ENCODE measurements around the gene PIGP. TPM values are rescaled to one million over a fixed set of nuclear protein-coding genes. Genes with fewer than 3 reads are reported as not detected.

Gene PIGP
- polyA plus RNA-seq, 3 donors: 8.8 to 17.6 (median 10.6) TPM

DNA sequence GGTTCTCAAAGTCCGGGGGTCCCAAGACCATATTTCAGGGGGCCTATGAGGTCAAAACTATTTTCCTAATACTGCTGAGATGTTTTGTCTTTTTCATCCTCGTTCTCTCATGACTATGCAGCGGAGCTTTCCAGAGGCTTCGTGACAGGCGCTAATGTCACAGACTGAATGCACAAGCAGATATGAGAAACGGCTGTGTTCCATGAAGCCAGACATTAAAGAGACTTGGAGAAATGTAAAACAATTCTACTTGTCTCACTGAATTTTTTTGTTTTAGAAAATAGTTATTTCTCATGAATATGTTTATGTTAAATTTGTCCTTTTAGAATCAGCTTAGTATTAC lies 10.3 kb downstream of the PIGP start:
- H3K4me2 ChIP-seq (replicated peaks; ENCODE audit: extremely low read depth, low read length, poor library complexity, severe bottlenecking): no peak overlapping the region
- H3K9me3 ChIP-seq (replicated peaks in 1 of 2; ENCODE audit: control insufficient read depth in 1 of 2, insufficient read depth in 1 of 2, low read length in 2 of 2): no peaks in the 10 kb centered on the region
- H4K20me1 ChIP-seq (ENCODE audit: insufficient read depth, low read length): no peaks in the 10 kb centered on the region
- no peak overlapping the region for H3K27ac ChIP-seq (ENCODE audit: low read depth in 1 of 2, low read length in 2 of 2)
- intact Hi-C loops (cut with micrococcal nuclease): no loop called here
- no peak overlapping the region for H3K4me3 Mint-ChIP-seq
- no peaks in the 10 kb centered on the region for H3K27me3 ChIP-seq (ENCODE audit: control insufficient read depth in 2 of 2, insufficient read depth in 2 of 2, low read length in 2 of 2)
- 95% methylated on average over 5 of the region's 6 CpGs for WGBS (ENCODE audit: insufficient coverage)
- H3K27ac Mint-ChIP-seq: no peak overlapping the region
- H3K27me3 Mint-ChIP-seq (ENCODE audit: low read depth in 3 of 3): peaks cover 0 to 2% (median 1%) of the 10 kb centered on the region in 3 donors
- H3K4me1 ChIP-seq (ENCODE audit: control insufficient read depth in 1 of 2, insufficient read depth in 2 of 2, low read length in 2 of 2): no peaks in the 10 kb centered on the region
- H3K36me3 ChIP-seq (replicated peaks in 1 of 2; ENCODE audit: control insufficient read depth in 1 of 2, insufficient read depth in 2 of 2, low read length in 2 of 2): peaks cover 3 to 14% of the 10 kb centered on the region in 2 donors
- H3K36me3 Mint-ChIP-seq: peaks cover 10 to 15% of the 10 kb centered on the region in 2 donors
- H3K79me2 ChIP-seq (ENCODE audit: insufficient read depth, low read length): no peaks in the 10 kb centered on the region
- H3K4me1 Mint-ChIP-seq: no peaks in the 10 kb centered on the region
- TF ChIP-seq, protein P1, sequence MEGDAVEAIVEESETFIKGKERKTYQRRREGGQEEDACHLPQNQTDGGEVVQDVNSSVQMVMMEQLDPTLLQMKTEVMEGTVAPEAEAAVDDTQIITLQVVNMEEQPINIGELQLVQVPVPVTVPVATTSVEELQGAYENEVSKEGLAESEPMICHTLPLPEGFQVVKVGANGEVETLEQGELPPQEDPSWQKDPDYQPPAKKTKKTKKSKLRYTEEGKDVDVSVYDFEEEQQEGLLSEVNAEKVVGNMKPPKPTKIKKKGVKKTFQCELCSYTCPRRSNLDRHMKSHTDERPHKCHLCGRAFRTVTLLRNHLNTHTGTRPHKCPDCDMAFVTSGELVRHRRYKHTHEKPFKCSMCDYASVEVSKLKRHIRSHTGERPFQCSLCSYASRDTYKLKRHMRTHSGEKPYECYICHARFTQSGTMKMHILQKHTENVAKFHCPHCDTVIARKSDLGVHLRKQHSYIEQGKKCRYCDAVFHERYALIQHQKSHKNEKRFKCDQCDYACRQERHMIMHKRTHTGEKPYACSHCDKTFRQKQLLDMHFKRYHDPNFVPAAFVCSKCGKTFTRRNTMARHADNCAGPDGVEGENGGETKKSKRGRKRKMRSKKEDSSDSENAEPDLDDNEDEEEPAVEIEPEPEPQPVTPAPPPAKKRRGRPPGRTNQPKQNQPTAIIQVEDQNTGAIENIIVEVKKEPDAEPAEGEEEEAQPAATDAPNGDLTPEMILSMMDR (IDR thresholded peaks at IDR 0.05): no peak
- H3K4me3 ChIP-seq (replicated peaks in 1 of 3; ENCODE audit: low read depth in 2 of 3, low read length in 3 of 3): no peak overlapping the region
- H3K9me3 Mint-ChIP-seq: peaks cover 0 to 11% (median 0%) of the 10 kb centered on the region in 7 donors
- H2AFZ ChIP-seq (ENCODE audit: insufficient read depth, low read depth, low read length, poor library complexity, severe bottlenecking): no peak overlapping the region
- no peak for DNase-seq
- H3K9ac ChIP-seq (ENCODE audit: insufficient read depth, low read length, poor library complexity, severe bottlenecking): no peak overlapping the region

DNA sequence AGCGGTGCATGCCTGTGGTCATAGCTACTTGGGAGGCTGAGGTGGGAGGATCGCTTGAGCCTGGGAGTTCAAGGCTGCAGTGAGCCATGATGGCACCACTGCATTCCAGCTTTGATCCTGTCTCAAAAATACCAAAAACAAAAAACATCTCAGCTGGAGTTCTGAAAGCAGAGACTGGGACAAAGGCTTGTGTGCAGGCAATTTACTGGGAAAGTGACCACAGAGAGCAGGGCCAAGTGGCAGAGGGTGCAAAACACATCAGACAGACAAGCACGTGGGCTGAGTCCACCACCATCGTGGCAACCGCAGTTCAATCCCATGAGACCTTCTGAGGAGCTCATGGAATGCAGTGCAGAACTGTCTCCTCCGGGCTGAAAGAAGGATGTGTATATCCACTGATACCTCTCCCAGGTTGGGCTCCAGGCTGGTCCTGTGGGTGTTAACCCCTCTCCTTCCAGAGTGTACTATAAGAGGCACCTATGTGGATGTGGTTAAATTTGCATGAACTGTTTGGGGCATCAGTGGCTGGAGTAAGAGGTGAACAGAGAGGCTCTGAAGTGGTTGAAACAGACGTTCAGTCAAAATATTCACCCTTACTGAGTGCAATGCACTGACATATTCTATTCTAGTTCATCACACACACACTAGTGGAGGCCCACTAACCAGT lies 10.8 kb downstream of the PIGP start:
- no peak for DNase-seq
- Mint-ChIP-seq H3K9me3 (peaks cover 0 to 16% (median 3%) of the 10 kb centered on the region in 7 donors), H3K36me3 (peaks cover 10 to 13% of the 10 kb centered on the region in 2 donors), H3K27ac (no peak overlapping the region), H3K4me3 (no peak overlapping the region), H3K27me3 (ENCODE audit: low read depth in 3 of 3) (peaks cover 0 to 3% (median 1%) of the 10 kb centered on the region in 3 donors), H3K4me1 (no peaks in the 10 kb centered on the region)
- Histone ChIP-seq H3K4me3 (replicated peaks in 1 of 3; ENCODE audit: low read depth in 2 of 3, low read length in 3 of 3) (no peak overlapping the region), H3K4me1 (ENCODE audit: control insufficient read depth in 1 of 2, insufficient read depth in 2 of 2, low read length in 2 of 2) (no peaks in the 10 kb centered on the region), H2AFZ (ENCODE audit: insufficient read depth, low read depth, low read length, poor library complexity, severe bottlenecking) (no peak overlapping the region), H3K9ac (ENCODE audit: insufficient read depth, low read length, poor library complexity, severe bottlenecking) (no peak overlapping the region), H3K79me2 (ENCODE audit: insufficient read depth, low read length) (no peaks in the 10 kb centered on the region), H3K27ac (ENCODE audit: low read depth in 1 of 2, low read length in 2 of 2) (no peak overlapping the region), H3K36me3 (replicated peaks in 1 of 2; ENCODE audit: control insufficient read depth in 1 of 2, insufficient read depth in 2 of 2, low read length in 2 of 2) (peaks cover 3 to 12% of the 10 kb centered on the region in 2 donors), H3K4me2 (replicated peaks; ENCODE audit: extremely low read depth, low read length, poor library complexity, severe bottlenecking) (no peak overlapping the region), H4K20me1 (ENCODE audit: insufficient read depth, low read length) (no peaks in the 10 kb centered on the region), H3K9me3 (replicated peaks in 1 of 2; ENCODE audit: control insufficient read depth in 1 of 2, insufficient read depth in 1 of 2, low read length in 2 of 2) (peaks cover 0 to 3% of the 10 kb centered on the region in 2 donors), H3K27me3 (ENCODE audit: control insufficient read depth in 2 of 2, insufficient read depth in 2 of 2, low read length in 2 of 2) (no peaks in the 10 kb centered on the region)
- TF ChIP-seq, protein P1 (IDR thresholded peaks at IDR 0.05): no peak
- intact Hi-C loops (cut with micrococcal nuclease): no loop called here
- no CpG with 5 or more reads among the region's 7 CpGs for WGBS (ENCODE audit: insufficient coverage)
